MCF 10A (cell line): ENCODE data around the gene TAS2R7. TPM values are rescaled to one million over a fixed set of nuclear protein-coding genes. Genes with fewer than 3 reads are reported as not detected.
A peak's percentile ranks its signal among the peaks of the same experiment; 100 is the strongest.

Source experiments
- BruUV-seq: library from RNA; stranded (reverse); fragments of 400-500 nt; replicated peaks from 2 replicates; lab custom pipeline; 2021; lab: Mats Ljungman, UMichigan
- CTCF ChIA-PET: fragments of 300-600 bp; sonication (Branson Sonifier 250); formaldehyde crosslinking; extraction: SDS; loops from one replicate; lab custom pipeline; 2021; ENCODE audit warnings: antibody characterized with exemption, inconsistent platforms; lab: Yijun Ruan, JAX
- POLR2A ChIA-PET: fragments of 300-600, 350-650 bp; sonication (Branson Sonifier 250); formaldehyde crosslinking; extraction: SDS; loops from one replicate; lab custom pipeline; 2020; ENCODE audit warnings: antibody characterized with exemption, inconsistent platforms; lab: Yijun Ruan, JAX
- DNase-seq: peaks from one replicate; pipeline ENCODE4 v3.0.0-alpha.2; 2018; ENCODE audit not compliant: unreplicated experiment
- H3K27ac Mint-ChIP-seq: one replicate; pipeline ENCODE4 v1.8.0; 2022; ENCODE audit warnings: mild to moderate bottlenecking, low read depth, mixed read lengths; ENCODE audit not compliant: unreplicated experiment
- H3K27me3 Mint-ChIP-seq: one replicate; pipeline ENCODE4 v1.8.0; 2022; ENCODE audit warnings: mixed read lengths; ENCODE audit not compliant: insufficient read depth, unreplicated experiment
- H3K36me3 Mint-ChIP-seq: one replicate; pipeline ENCODE4 v1.8.0; 2022; ENCODE audit warnings: mild to moderate bottlenecking, moderate library complexity, mixed read lengths; ENCODE audit not compliant: insufficient read depth, unreplicated experiment
- H3K4me1 Mint-ChIP-seq: one replicate; pipeline ENCODE4 v1.8.0; 2022; ENCODE audit warnings: mixed read lengths; ENCODE audit not compliant: insufficient read depth, unreplicated experiment
- H3K4me3 Mint-ChIP-seq: one replicate; pipeline ENCODE4 v1.8.0; 2022; ENCODE audit warnings: mild to moderate bottlenecking, moderate library complexity, mixed read lengths; ENCODE audit not compliant: unreplicated experiment
- H3K9me3 Mint-ChIP-seq: one replicate; pipeline ENCODE4 v1.8.0; 2022; ENCODE audit warnings: mixed read lengths; ENCODE audit not compliant: unreplicated experiment
- CTCF ChIP-seq: fragments of 200-600 bp; IDR thresholded peaks from one replicate; pipeline ENCODE4 v1.8.0; 2022; ENCODE audit warnings: antibody characterized with exemption, mild to moderate bottlenecking; ENCODE audit not compliant: unreplicated experiment
- intact Hi-C: fragments of 100-400 bp; cut with micrococcal nuclease; formaldehyde crosslinking; loops from 2 replicates; pipeline ENCODE4 v1.14.1; 2022
- total RNA-seq: library from RNA; stranded (reverse); gene quantifications from 2 replicates; pipeline ENCODE4 v1.2.3, GENCODE V29; 2022

The TAS2R7 gene
- total RNA-seq, 1 experiment from 2014 or later = not detected

GRCh38 chr12:10771132-10771733 lies 31.2 kb downstream of the TAS2R7 start:
- BruUV-seq = no TSS peak

GRCh38 chr12:10759657-10760056 lies 42.8 kb downstream of the TAS2R7 start:
- Mint-ChIP-seq H3K4me1 (no peaks in the 10 kb centered on the region), H3K9me3 (no peaks in the 10 kb centered on the region), H3K27me3 (peaks cover 66% of the 10 kb centered on the region), H3K36me3 (no peaks in the 10 kb centered on the region), H3K4me3 (no peak overlapping the region), H3K27ac (no peak overlapping the region)
- no peak for DNase-seq
- BruUV-seq = no TSS peak
- ChIA-PET POLR2A (interaction anchor here (1.1 kb wide), 1 partner anchor 36 kb away, joined by 3 read pairs; the partner anchor contains the start of gene YBX3), CTCF (interaction anchor here (1.1 to 3.1 kb wide), 2 partner anchors 10 to 727 kb away, joined by 5 to 12 read pairs; no protein-coding TSS in a partner anchor)
- intact Hi-C loops = no loop called here
- no peak for TF ChIP-seq CTCF

More at GRCh38 chr12:10771132-10771733, 31.2 kb downstream of the TAS2R7 start:
- peak; percentile 68 for TF ChIP-seq CTCF
- POLR2A ChIA-PET = interaction anchor here (0.6 to 1.7 kb wide), 7 partner anchors 12 to 718 kb away, joined by 3 to 7 read pairs (median 3); no protein-coding TSS in a partner anchor
- Mint-ChIP-seq H3K4me1 (no peaks in the 10 kb centered on the region), H3K27me3 (peaks cover 94% of the 10 kb centered on the region), H3K27ac (no peak overlapping the region), H3K9me3 (no peaks in the 10 kb centered on the region), H3K36me3 (no peaks in the 10 kb centered on the region), H3K4me3 (no peak overlapping the region)
- intact Hi-C loops = loop anchor here (1.0 to 10.0 kb wide), 5 partner anchors 194 to 1931 kb away; no protein-coding TSS in a partner anchor
- DNase-seq = peak; percentile 56
- CTCF ChIA-PET = interaction anchor here (0.5 to 8.0 kb wide), 27 partner anchors 9 to 1313 kb away, joined by 3 to 138 read pairs (median 3); no protein-coding TSS in a partner anchor

GRCh38 chr12:10756194-10756593 lies 46.2 kb downstream of the TAS2R7 start:
- no peak overlapping the region for H3K27ac Mint-ChIP-seq
- TF ChIP-seq CTCF = no peak
- ChIA-PET POLR2A (interaction anchor here (1.0 kb wide), 1 partner anchor 32 kb away, joined by 5 read pairs; the partner anchor contains the start of gene YBX3), CTCF (interaction anchor here (1.2 to 1.6 kb wide), 3 partner anchors 10 to 443 kb away, joined by 3 to 5 read pairs (median 3); no protein-coding TSS in a partner anchor)
- H3K27me3 Mint-ChIP-seq = peaks cover 38% of the 10 kb centered on the region
- H3K9me3 Mint-ChIP-seq = no peaks in the 10 kb centered on the region
- intact Hi-C loops = no loop called here
- no peaks in the 10 kb centered on the region for H3K36me3 Mint-ChIP-seq
- no peak for DNase-seq
- H3K4me1 Mint-ChIP-seq = peaks cover 6% of the 10 kb centered on the region
- no peak overlapping the region for H3K4me3 Mint-ChIP-seq
- BruUV-seq = no TSS peak

- no peak overlapping the region for H3K27ac Mint-ChIP-seq
- peaks cover 6% of the 10 kb centered on the region for H3K4me1 Mint-ChIP-seq
- BruUV-seq = no TSS peak
- CTCF ChIA-PET = interaction anchor here (0.5 to 1.4 kb wide), 4 partner anchors 10 to 733 kb away, joined by 3 to 4 read pairs (median 4); no protein-coding TSS in a partner anchor
- H3K36me3 Mint-ChIP-seq = no peaks in the 10 kb centered on the region
- POLR2A ChIA-PET = interaction anchor here (0.7 to 7.1 kb wide), 4 partner anchors 13 to 140 kb away, joined by 3 to 192 read pairs (median 4); partner anchors contain the start of gene YBX3
- H3K27me3 Mint-ChIP-seq = peaks cover 7% of the 10 kb centered on the region
- no peak for TF ChIP-seq CTCF
- DNase-seq = peak; percentile 17
- intact Hi-C loops = no loop called here
- no peaks in the 10 kb centered on the region for H3K9me3 Mint-ChIP-seq
- no peak overlapping the region for H3K4me3 Mint-ChIP-seq
These were observed 49.4 kb downstream of the TAS2R7 start for GRCh38 chr12:10753059-10753458.
